ENCODE results near the gene ISG20L2.

ISG20L2 gene

GRCh38 chr1:156692925-156693847 lies 35.4 kb downstream of the ISG20L2 start:
- Histone ChIP-seq H3K4me1 (ENCODE audit: control insufficient read depth, insufficient read depth, low read length) (peaks cover 57% of the 10 kb centered on the region), H3K4me3 (ENCODE audit: low read depth, low read length) (peak overlapping the region; percentile 38), H3K27ac (ENCODE audit: low read depth, low read length) (peak overlapping the region; percentile 86; the same call in 1 of the 2 replicates), H3K9me3 (ENCODE audit: control insufficient read depth, insufficient read depth, low read depth, low read length) (no peaks in the 10 kb centered on the region), H3K27me3 (ENCODE audit: control insufficient read depth, insufficient read depth, low read length) (no peaks in the 10 kb centered on the region), H3K36me3 (ENCODE audit: control insufficient read depth, insufficient read depth, low read length) (peaks cover 5% of the 10 kb centered on the region; the same call in 1 of the 2 replicates), H3K9ac (ENCODE audit: low read length) (peak overlapping the region; percentile 80)

- Histone ChIP-seq H3K36me3 (ENCODE audit: control insufficient read depth, insufficient read depth, low read length) (no peaks in the 10 kb centered on the region), H3K27ac (ENCODE audit: low read depth, low read length) (peak overlapping the region; percentile 86; the same call in 1 of the 2 replicates), H3K4me1 (ENCODE audit: control insufficient read depth, insufficient read depth, low read length) (peaks cover 57% of the 10 kb centered on the region), H3K9me3 (ENCODE audit: control insufficient read depth, insufficient read depth, low read depth, low read length) (no peaks in the 10 kb centered on the region), H3K9ac (ENCODE audit: low read length) (peak overlapping the region; percentile 60), H3K4me3 (ENCODE audit: low read depth, low read length) (peak overlapping the region; percentile 33), H3K27me3 (ENCODE audit: control insufficient read depth, insufficient read depth, low read length) (no peaks in the 10 kb centered on the region)
Observed at GRCh38 chr1:156692441-156692924, 36.1 kb downstream of the ISG20L2 start.

GRCh38 chr1:156691665-156692440 lies 36.7 kb downstream of the ISG20L2 start:
- Histone ChIP-seq H3K27me3 (ENCODE audit: control insufficient read depth, insufficient read depth, low read length) (no peaks in the 10 kb centered on the region), H3K9me3 (ENCODE audit: control insufficient read depth, insufficient read depth, low read depth, low read length) (no peaks in the 10 kb centered on the region), H3K9ac (ENCODE audit: low read length) (peak overlapping the region; percentile 60), H3K27ac (ENCODE audit: low read depth, low read length) (peak overlapping the region; percentile 86; the same call in 1 of the 2 replicates), H3K36me3 (ENCODE audit: control insufficient read depth, insufficient read depth, low read length) (no peaks in the 10 kb centered on the region), H3K4me1 (ENCODE audit: control insufficient read depth, insufficient read depth, low read length) (peaks cover 57% of the 10 kb centered on the region), H3K4me3 (ENCODE audit: low read depth, low read length) (peak overlapping the region; percentile 33; the same call in 1 of the 2 replicates)

- Histone ChIP-seq H3K4me1 (ENCODE audit: control insufficient read depth, insufficient read depth, low read length) (peaks cover 57% of the 10 kb centered on the region), H3K9ac (ENCODE audit: low read length) (peak overlapping the region; percentile 60)
Observed at GRCh38 chr1:156691191-156691590, 37.4 kb downstream of the ISG20L2 start.

GRCh38 chr1:156690675-156691036 lies 37.9 kb downstream of the ISG20L2 start:
- Histone ChIP-seq H3K27ac (ENCODE audit: low read depth, low read length) (no peak overlapping the region), H3K9ac (ENCODE audit: low read length) (peak overlapping the region; percentile 60), H3K27me3 (ENCODE audit: control insufficient read depth, insufficient read depth, low read length) (no peaks in the 10 kb centered on the region), H3K4me3 (ENCODE audit: low read depth, low read length) (peak overlapping the region; percentile 58), H3K36me3 (ENCODE audit: control insufficient read depth, insufficient read depth, low read length) (no peaks in the 10 kb centered on the region), H3K4me1 (ENCODE audit: control insufficient read depth, insufficient read depth, low read length) (peaks cover 57% of the 10 kb centered on the region), H3K9me3 (ENCODE audit: control insufficient read depth, insufficient read depth, low read depth, low read length) (no peaks in the 10 kb centered on the region)

More at GRCh38 chr1:156691191-156691590, 37.4 kb downstream of the ISG20L2 start:
- H3K4me3 ChIP-seq (ENCODE audit: low read depth, low read length) = 0 out of 2 replicates have a peak overlapping the region, but pooled peaks have one; percentile 33
- H3K27ac ChIP-seq (ENCODE audit: low read depth, low read length) = no peak overlapping the region; the same call in 1 of the 2 replicates
- H3K27me3 ChIP-seq (ENCODE audit: control insufficient read depth, insufficient read depth, low read length) = no peaks in the 10 kb centered on the region
- no peaks in the 10 kb centered on the region for H3K36me3 ChIP-seq (ENCODE audit: control insufficient read depth, insufficient read depth, low read length)
- H3K9me3 ChIP-seq (ENCODE audit: control insufficient read depth, insufficient read depth, low read depth, low read length) = no peaks in the 10 kb centered on the region

GRCh38 chr1:156689953-156690674 lies 38.5 kb downstream of the ISG20L2 start:
- H3K4me1 ChIP-seq (ENCODE audit: control insufficient read depth, insufficient read depth, low read length) = peaks cover 57% of the 10 kb centered on the region
- H3K27ac ChIP-seq (ENCODE audit: low read depth, low read length) = no peak overlapping the region
- H3K9ac ChIP-seq (ENCODE audit: low read length) = peak overlapping the region; percentile 60
- no peaks in the 10 kb centered on the region for H3K27me3 ChIP-seq (ENCODE audit: control insufficient read depth, insufficient read depth, low read length)
- H3K9me3 ChIP-seq (ENCODE audit: control insufficient read depth, insufficient read depth, low read depth, low read length) = no peaks in the 10 kb centered on the region
- H3K4me3 ChIP-seq (ENCODE audit: low read depth, low read length) = peak overlapping the region; percentile 58
- no peaks in the 10 kb centered on the region for H3K36me3 ChIP-seq (ENCODE audit: control insufficient read depth, insufficient read depth, low read length)

GRCh38 chr1:156689035-156689952 lies 39.3 kb downstream of the ISG20L2 start:
- no peaks in the 10 kb centered on the region for H3K9me3 ChIP-seq (ENCODE audit: control insufficient read depth, insufficient read depth, low read depth, low read length)
- H3K9ac ChIP-seq (ENCODE audit: low read length) = peak overlapping the region; percentile 60
- peaks cover 54% of the 10 kb centered on the region for H3K4me1 ChIP-seq (ENCODE audit: control insufficient read depth, insufficient read depth, low read length)
- no peaks in the 10 kb centered on the region for H3K27me3 ChIP-seq (ENCODE audit: control insufficient read depth, insufficient read depth, low read length)
- H3K4me3 ChIP-seq (ENCODE audit: low read depth, low read length) = peak overlapping the region; percentile 58
- H3K27ac ChIP-seq (ENCODE audit: low read depth, low read length) = no peak overlapping the region; the same call in 1 of the 2 replicates
- H3K36me3 ChIP-seq (ENCODE audit: control insufficient read depth, insufficient read depth, low read length) = no peaks in the 10 kb centered on the region

- Histone ChIP-seq H3K27me3 (ENCODE audit: control insufficient read depth, insufficient read depth, low read length) (no peaks in the 10 kb centered on the region), H3K4me3 (ENCODE audit: low read depth, low read length) (no peak overlapping the region), H3K4me1 (ENCODE audit: control insufficient read depth, insufficient read depth, low read length) (peaks cover 13% of the 10 kb centered on the region), H3K9ac (ENCODE audit: low read length) (no peak overlapping the region), H3K36me3 (ENCODE audit: control insufficient read depth, insufficient read depth, low read length) (no peaks in the 10 kb centered on the region), H3K27ac (ENCODE audit: low read depth, low read length) (no peak overlapping the region), H3K9me3 (ENCODE audit: control insufficient read depth, insufficient read depth, low read depth, low read length) (no peaks in the 10 kb centered on the region)
Observed at GRCh38 chr1:156684227-156684782, 44.3 kb downstream of the ISG20L2 start.

GRCh38 chr1:156682166-156682890 lies 46.2 kb downstream of the ISG20L2 start:
- Histone ChIP-seq H3K27ac (ENCODE audit: low read depth, low read length) (no peak overlapping the region), H3K4me1 (ENCODE audit: control insufficient read depth, insufficient read depth, low read length) (peaks cover 14% of the 10 kb centered on the region), H3K27me3 (ENCODE audit: control insufficient read depth, insufficient read depth, low read length) (no peaks in the 10 kb centered on the region), H3K9me3 (ENCODE audit: control insufficient read depth, insufficient read depth, low read depth, low read length) (no peaks in the 10 kb centered on the region), H3K4me3 (ENCODE audit: low read depth, low read length) (no peak overlapping the region), H3K9ac (ENCODE audit: low read length) (no peak overlapping the region), H3K36me3 (ENCODE audit: control insufficient read depth, insufficient read depth, low read length) (no peaks in the 10 kb centered on the region)
